Gastrocnemius medialis (tissue), 4 donors: ENCODE results near the gene ALDOA.

Experiments used
- CTCF ChIP-seq, 5 experiments: fragments of 450-650 bp in 3 of 5; fragments of 200-600 bp in 2 of 5; sonication (generic) in 2 of 5; IDR thresholded peaks in 4 of 5; conservative IDR thresholded peaks in 1 of 5; 1 replicate in 4 of 5; 2 replicates in 1 of 5; pipeline ENCODE4 v1.5.1; 2016 to 2019; ENCODE audit warnings: antibody characterized with exemption in 5 of 5, mild to moderate bottlenecking in 3 of 5, moderate library complexity in 3 of 5
- POLR2A ChIP-seq, 2 donors: fragments of 450-650 bp; IDR thresholded peaks; one replicate each; pipeline ENCODE4 v1.6.1; 2017; ENCODE audit warnings: antibody characterized with exemption in 2 of 2, mild to moderate bottlenecking in 2 of 2, moderate library complexity in 2 of 2

GRCh38 chr16:30031477-30031918 lies 34.1 kb upstream of the ALDOA start:
- TF ChIP-seq CTCF (IDR thresholded peaks at IDR 0.05 in 4 of 5, conservative IDR thresholded peaks at IDR 0.05 in 1 of 5) (no peak), POLR2A (IDR thresholded peaks at IDR 0.05) (no peak)
